GM19397 (cell line): ENCODE data around the gene KLHDC8A.
"Not testable (repeated sequence)": the region's sequence is repeated elsewhere in the genome, so short reads cannot be mapped to it uniquely, and the experiment has no call there.

Experiments
- ATAC-seq: cut with Tn5 transposase; IDR thresholded peaks from one replicate; pipeline ENCODE4 v1.9.1; 2021; ENCODE audit warnings: mild to moderate bottlenecking, moderate library complexity; ENCODE audit not compliant: unreplicated experiment

Gene KLHDC8A, protein sequence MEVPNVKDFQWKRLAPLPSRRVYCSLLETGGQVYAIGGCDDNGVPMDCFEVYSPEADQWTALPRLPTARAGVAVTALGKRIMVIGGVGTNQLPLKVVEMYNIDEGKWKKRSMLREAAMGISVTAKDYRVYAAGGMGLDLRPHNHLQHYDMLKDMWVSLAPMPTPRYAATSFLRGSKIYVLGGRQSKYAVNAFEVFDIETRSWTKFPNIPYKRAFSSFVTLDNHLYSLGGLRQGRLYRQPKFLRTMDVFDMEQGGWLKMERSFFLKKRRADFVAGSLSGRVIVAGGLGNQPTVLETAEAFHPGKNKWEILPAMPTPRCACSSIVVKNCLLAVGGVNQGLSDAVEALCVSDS

DNA sequence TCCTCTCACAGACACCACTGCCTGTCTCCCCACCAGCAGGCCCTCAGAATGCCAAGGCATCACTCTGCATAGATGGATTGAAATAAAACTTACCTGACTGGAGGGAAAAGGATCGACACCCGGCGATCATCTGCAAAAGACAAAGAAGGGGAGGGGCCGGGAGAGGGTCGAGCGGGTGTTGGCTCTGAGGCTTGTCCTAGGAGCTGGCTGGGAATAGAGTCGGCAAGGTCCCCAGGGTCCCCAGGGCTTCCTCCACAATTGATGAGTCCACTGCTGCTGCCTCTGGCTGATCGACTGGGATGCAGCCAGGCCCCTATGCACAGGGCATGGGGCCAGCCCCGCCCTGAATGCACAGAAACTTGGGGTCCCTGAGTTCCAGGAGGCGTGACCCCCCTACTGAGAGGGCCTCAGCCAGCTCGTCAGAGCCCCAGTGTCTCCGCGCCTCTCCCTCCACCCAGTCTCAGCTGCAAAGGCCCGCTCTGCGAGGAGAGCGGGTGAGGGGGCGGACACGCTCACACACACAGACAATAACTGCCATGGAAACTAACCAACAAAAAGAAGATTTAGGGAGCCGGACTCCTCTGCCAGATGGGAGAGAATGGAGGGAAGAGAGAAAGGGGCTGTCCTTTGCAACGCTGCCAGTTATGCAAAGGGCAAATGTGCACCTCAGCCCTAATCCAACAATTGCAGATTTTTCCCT lies at the start of gene KLHDC8A:
TSS of gene KLHDC8A (minus strand) at position 483 of the 700 bp plus-strand sequence. CDS start 13,318 bp downstream, outside the sequence.
- ATAC-seq = no peak

DNA sequence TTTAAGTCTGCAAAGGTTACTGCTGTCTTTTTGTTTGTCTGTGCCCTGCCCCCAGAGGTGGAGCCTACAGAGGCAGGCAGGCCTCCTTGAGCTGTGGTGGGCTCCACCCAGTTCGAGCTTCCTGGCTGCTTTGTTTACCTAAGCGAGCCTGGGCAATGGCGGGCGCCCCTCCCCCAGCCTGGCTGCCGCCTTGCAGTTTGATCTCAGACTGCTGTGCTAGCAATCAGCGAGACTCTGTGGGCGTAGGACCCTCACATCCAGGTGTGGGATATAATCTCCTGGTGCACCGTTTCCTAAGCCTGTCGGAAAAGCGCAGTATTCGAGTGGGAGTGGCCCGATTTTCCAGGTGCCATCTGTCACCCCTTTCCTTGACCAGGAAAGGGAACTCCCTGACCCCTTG lies 49.5 kb upstream of the KLHDC8A start:
- ATAC-seq = not testable (repeated sequence)

DNA sequence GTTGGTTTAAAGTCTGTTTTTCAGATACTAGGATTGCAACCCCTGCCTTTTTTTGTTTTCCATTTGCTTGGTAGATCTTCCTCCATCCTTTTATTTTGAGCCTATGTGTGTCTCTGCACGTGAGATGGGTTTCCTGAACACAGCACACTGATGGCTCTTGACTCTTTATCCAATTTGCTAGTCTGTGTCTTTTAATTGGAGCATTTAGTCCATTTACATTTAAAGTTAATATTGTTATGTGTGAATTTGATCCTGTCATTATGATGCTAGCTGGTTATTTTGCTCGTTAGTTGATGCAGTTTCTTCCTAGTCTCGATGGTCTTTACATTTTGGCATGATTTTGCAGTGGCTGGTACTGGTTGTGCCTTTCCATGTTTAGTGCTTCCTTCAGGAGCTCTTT lies 47.8 kb upstream of the KLHDC8A start:
- not testable (repeated sequence) for ATAC-seq

DNA sequence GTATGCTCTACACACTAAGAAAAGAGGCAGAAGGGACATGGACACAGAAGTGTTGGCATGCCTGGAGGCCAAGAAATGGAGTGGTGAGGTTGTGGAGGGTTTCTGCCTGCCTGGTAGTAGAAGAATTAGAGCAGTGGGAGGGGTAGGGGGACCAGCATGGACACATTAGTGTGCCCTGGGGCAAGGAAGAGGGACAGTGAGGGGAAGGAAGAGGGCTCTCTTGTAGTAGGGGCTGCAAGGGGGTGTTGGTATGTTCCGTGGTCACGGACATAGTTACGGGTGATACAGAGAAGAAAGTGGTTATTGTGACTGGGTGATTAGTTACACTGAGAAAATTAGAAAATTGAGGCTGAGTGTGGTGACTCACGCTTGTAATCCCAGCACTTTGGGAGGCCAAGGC lies 41.9 kb upstream of the KLHDC8A start:
- ATAC-seq = no peak

DNA sequence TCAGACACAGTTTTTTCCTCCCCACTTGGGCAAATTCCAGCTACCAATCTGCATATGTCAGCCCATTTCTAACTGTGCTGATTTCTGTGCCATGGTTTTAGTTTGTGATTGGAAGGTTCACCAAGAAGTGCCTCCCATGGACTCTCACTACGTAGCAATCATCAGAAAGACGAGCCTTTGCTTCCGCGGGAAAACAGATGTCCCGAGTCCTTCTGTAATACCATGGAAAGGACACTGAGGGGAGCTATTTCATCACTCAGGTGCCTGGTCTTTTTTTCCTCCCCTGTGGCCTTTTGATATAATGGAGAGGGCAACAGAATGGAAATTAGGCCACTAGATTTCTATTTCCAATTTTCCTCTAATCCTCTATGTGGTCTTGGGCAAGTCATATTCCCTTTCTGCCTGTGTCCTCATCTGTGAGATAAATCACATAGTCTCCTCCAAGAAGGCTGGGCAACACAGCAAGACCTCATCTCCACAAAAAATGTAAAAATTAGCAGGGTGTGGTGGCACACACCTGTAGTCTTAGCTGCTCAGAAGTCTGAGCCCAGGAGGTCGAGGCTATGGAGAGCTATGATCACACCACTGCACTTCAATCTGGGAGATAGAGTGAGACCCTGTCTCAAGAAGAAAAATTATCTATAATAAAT lies 40.4 kb upstream of the KLHDC8A start:
- no peak for ATAC-seq

DNA sequence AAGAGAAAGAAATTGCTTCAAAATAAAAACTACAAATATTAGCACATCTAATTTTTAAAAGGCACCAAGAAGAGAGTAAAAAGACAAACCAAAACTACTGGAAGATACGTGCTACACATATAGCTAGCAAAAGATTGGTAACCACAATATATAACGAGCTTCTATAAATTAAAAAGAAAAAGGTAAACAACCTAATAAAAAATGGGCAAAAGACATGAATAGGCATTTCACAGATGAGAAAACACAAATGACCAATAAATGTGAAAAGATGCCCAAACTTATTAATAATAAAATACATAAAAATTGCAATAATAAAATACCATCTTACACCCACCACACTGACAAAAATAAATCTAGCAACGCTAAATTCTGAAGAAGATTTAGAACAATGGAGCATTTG lies 38.9 kb upstream of the KLHDC8A start:
- no peak for ATAC-seq

DNA sequence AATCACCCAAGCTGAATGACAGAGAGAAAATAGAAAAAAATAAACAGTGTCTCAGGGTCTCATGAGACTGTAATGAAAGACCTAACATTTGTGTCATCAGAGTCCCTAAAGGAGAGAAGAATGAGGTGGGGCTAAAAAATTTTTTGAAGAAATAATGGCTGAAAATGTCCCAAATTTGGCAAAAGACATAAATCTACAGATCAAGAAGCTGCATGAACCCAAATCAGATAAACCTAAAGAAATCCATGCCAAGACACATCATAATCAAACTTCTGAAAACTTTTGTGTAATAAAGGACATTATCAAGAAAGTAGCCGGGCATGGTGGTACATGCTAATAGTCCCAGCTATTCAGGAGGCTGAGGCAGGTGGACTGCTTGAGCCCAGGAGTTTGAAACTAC lies 35.9 kb upstream of the KLHDC8A start:
- ATAC-seq = no peak

DNA sequence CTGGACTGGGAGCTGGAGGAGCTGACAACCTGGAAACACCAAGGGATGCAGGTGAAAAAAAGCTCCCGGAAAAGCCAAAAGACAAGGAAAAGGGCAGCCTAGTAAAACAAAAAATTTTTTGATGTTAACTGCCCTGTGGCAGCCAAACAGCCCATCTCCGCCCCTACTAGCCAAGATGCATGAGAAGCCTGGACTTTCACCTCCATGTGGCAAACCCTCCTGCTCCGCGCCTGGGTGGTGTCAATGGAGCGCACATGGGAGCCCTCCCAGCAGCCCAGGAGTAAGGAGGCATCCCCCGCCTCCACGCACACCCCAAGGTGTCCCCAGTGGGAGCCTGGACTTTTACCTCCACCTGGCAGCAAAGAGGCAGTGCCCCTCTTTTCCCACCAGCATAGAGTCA lies 34.7 kb upstream of the KLHDC8A start:
- ATAC-seq = no peak

DNA sequence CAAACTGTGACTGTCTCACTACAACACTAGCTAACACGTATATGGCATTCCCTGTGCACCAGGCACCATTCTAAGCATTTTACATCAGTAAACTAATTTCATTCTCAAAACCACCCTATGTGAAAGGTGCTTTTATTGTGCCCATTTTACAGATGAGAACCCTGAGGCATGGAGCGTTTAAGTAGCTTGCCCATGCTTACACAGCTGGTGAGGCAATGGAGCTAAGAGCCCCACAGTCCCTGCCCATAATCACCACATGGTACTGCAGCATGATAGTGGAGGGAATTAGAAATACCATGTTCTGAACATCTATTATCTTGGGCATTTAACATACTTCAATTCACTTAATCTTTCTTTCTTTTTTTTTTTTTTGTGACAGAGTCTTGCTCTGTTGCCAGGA lies 31.1 kb upstream of the KLHDC8A start:
- no peak for ATAC-seq

DNA sequence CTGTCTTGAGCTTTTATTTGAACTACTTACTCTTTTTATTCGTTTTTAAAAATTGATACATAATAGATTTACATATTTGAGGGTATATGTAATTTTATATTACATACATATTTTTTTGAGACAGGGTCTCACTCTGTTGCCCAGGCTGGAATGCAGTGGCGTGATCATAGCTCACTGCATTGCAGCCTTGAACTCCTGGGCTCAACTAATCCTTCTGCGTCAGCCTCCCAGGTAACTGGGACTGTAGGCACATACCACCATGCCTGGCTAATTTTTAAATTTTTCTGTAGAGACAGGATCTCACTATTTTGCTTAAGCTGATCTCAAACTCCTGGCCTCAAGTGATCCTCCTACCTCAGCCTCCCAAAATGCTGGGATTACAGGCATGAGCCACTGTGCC lies 26.3 kb upstream of the KLHDC8A start:
- not testable (repeated sequence) for ATAC-seq

DNA sequence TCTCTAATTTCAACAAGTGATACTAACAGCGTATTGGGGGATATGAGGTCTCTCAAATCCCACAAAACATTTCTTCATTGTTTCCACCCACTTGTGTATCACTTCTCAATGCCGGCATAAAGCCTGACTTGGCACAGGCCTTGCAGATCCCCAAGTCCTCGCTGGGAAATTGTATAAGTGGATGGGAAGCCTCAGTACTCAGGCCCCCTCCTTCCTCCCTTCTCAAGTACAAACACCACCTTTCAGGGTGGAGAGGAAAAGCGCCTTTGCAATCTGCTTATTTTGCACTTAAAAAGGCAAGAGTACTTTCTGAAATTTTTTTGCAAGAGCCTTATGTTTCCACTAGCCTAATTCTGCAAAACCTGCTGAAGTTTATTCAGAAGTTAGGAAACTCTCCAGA lies 25.8 kb upstream of the KLHDC8A start:
- no peak for ATAC-seq

DNA sequence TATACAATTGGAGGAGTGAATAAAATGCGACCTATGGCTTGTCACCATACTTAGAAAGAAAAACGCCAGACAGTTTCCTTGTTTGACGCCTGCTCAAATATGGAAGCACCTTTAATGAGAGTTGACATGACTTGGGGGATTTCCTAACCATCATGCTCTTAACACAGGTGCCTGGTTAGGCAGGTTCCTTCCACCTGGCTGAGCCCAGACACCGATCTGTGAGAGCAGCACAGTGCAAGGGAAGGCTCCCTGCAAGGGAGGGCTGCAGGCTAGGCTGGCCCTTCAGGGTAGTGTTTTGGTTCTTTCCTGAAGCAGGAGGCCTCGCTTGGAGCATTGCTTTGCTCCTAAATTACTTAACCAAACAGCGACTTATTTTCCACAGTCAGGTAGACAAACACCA lies 24.6 kb upstream of the KLHDC8A start:
- no peak for ATAC-seq

DNA sequence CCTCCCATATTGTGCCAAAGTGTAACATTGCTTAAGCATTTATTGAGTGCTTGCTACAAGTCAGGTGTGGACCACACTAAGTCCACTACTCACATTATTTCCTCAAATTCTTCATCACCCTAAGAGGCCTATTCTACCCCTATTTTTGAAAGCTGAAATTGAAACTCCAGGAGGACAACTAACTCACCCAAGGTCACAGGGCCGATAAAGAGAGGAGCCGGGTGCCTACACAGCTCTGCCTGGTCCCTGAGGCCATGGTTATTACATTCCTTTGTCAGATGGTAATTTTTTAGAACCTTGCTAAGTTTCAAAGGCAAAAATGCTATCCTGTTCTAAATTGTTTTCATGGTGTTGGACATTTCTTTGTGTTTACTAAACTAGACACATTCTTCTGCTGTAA lies 24.2 kb upstream of the KLHDC8A start:
- ATAC-seq = no peak

DNA sequence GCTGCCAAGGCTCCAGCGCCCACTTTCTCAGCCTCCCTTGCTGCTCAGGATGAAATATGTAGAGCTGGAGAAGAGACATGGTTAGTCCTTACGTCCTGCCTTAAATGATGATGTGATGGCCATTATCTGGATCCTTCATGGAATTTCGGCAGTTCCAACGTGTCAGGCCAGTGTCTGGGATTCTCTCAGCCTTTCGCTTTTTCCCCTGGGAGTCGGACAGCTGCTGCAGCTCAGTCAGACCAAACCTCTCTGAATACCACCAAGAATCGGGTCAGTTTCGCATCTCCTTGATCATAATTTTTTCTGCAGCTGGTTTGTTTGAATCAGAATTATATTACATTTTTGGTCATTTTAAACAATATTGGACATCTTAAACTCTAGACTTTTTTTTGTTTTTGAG lies 22.3 kb upstream of the KLHDC8A start:
- no peak for ATAC-seq

DNA sequence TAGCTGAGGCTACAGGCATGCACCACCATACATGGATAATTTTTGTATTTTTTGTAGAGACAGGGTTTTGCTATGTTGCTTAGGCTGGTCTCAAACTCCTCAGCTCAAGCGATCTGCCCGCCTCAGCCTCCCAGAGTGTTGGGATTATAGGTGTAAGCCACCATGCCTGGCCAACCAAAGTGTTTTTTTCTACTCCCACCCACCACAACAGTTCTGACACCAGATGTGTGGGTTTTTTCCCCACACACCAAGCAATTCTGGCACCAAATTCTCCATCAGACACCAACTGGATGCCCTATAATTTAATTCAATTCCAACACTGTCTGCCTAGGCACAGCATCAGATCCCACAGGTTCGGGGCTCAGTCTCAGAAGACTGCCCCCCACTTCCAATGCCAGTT lies 20.6 kb upstream of the KLHDC8A start:
- ATAC-seq = no peak

DNA sequence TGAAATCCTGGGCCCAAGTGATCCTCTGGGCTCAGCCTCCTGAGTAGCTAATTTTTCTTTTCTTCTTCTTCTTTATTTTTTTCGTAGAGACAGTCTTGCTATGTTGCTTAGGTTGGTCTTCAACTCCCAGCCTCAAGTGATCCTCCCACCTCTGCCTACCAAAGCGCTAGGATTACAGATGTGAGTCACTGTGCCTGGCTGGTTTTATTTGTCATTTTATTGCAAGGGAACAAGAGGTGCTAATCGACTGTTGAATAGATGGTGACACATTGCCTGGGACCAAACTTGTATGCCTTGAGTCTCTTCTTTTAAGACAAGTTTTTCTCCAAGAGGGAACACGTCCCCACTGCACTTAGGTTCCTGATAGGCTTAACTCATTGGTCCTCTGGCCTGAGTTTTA lies 20.0 kb upstream of the KLHDC8A start:
- no peak for ATAC-seq

DNA sequence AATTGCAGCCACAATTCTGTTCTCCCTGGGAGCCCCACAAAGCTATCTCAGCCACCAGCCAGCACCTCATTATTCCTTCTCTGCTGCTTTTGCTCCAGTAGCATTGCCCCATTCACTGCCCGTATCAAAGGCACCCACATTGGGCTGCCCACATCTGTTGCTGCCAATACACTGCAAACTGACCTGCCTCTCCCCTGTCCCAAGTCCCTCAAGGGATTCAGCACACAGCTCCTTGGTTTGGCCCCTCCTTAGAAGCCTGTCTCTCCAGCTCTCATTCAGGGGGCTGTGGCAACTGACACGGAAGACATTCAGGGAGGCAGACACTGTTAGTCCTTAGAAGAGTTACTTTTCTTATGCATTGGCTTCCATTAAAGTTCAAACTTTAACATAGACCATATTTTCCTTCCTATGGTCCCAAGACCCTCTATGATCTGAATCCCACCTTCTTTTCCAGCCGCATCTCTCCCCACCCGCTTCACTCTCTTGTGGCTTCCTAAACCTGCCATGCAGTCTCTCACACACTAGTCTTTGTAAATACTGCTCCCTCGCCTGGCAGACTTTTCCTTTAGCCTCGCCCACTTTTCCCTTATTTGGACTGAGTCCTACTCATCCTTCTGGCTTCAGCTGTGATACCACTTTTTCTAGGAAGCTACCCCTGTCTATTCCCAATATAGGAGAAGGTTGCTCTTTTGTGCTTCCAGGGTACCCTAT lies 19.3 kb upstream of the KLHDC8A start:
- ATAC-seq = no peak

DNA sequence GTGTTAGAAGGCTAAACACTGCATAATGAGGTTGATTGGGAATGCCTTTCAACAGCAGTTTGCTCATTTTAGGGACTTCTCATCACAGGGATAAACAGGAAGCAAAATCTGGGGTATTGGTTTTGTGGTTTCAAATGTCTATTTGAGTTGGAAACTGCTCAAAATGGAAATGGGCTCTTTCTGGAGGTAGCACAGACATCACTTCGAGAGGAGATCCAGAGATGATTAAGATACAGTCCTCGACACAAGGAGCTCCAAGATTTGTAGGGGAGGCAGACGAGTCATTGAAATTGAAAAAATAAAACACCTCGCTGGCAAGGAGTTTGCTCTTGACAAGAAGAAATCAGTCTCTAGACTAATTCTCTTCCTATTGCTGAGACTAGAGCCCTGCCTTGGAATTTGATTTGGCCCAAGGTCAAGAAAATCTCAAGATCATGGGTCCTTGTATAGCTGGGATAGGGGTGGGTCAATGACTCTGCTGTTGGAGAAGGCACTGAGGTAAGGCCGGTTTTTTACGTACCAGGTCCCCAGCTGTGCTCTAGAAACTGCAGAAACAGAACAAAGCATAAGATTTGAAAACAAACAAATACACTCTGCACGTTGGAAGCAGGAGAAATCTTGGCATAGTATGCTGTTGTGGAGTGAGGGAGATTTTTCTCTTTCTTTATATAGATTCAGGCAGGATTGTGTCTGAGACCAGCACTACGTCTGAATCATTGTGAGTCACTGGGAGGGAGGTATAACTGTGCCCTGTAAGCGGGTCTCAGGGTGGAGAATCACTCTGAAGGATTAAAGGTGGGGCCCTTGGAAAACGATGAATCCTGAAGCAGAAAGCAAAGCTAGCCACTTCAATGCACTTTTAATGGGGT lies 17.7 kb upstream of the KLHDC8A start:
- ATAC-seq = no peak

DNA sequence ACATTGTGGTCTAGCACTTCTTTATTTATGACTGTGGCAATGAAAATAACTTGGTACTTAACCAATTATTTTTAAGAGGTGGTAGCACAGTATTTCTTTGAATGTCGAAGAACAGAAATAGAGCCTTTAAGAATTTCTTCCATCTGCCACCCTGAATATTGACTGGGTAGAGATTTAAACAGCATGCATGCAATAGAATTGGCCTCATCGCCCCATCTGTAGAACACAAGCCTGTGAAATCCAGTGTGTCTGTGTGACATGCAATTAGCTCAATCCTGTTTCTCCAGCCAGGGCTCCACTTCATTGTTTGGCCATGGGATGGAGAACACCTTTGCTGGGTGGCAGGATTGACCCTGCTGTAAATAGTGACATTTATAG lies 17.1 kb upstream of the KLHDC8A start:
- ATAC-seq = no peak

DNA sequence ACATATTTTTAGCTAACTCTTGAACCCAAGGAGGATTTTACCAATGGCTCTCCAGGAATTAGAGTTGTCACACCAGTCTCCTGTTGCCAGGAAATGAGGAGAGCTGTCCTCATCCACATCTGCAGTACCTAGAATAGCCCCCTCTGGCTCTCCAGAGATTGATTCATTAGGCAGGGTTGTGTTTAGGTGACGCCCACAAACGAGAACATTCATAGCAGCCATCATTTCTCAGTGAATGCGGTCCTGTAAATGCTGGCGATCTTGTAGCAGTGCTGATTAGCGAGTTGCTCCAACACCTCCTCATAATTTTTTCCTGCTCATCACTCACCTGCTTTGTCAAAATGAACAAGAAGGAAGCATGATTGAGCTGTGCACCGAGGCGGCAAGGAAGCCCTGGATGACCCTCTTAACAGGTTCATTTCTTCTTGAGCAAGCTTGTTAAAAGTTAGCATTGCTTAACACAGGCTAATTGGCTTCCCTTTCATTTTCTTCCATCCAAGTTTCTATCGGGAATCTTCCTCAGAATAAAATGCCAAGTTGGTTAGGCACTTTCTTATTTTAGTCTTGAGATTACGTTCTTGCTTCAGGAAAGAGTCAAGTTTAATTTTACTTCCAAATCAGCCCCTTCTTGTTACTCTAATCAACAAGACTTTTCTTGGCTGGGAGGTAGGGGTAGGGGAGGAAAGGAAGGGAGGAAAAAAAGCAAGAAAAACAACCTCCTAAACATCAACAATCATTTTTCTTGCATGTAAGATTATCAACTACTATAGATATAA lies 16.5 kb upstream of the KLHDC8A start:
- ATAC-seq = no peak
